ENCODE data around the gene RTRAF. TPM values are rescaled to one million over a fixed set of nuclear protein-coding genes. Genes with fewer than 3 reads are reported as not detected.

Gene RTRAF
- total RNA-seq, 1 experiment from 2014 or later, result 350 TPM

GRCh38 chr14:52023518-52023917, 34.2 kb downstream of the RTRAF start:
- no peak overlapping the region for H2BK20ac ChIP-seq (ENCODE audit: low read depth, low read length, poor library complexity, severe bottlenecking)
- H2BK12ac ChIP-seq (ENCODE audit: insufficient read length, low read depth, low read length), result no peak overlapping the region
- no peak overlapping the region for H3K56ac ChIP-seq (ENCODE audit: insufficient read length, low read depth, low read length)
- H2AFZ ChIP-seq (ENCODE audit: low read length), result no peak overlapping the region
- H2AK5ac ChIP-seq (ENCODE audit: insufficient read length, low read length), result no peak overlapping the region
- H3K4ac ChIP-seq (ENCODE audit: low read depth, low read length), result no peak overlapping the region
- H2BK15ac ChIP-seq (ENCODE audit: low read depth, low read length), result no peak overlapping the region
- H4K5ac ChIP-seq (ENCODE audit: insufficient read length, low read depth, low read length), result no peak overlapping the region
- H2BK5ac ChIP-seq (ENCODE audit: insufficient read length, low read length), result no peak overlapping the region
- WGBS (ENCODE audit: extremely low coverage, insufficient read length, low lambda C conversion rate), result no CpG with 5 or more reads among the region's 1 CpG
- DNase-seq, result no peak
- no peaks in the 10 kb centered on the region for H4K20me1 ChIP-seq (ENCODE audit: control insufficient read depth, insufficient read depth, insufficient read length)
- H3K9ac ChIP-seq (ENCODE audit: extremely low read depth, insufficient read length, low read length), result no peak overlapping the region
- peaks cover 7% of the 10 kb centered on the region; the same call in 1 of the 2 replicates for H3K4me1 ChIP-seq (ENCODE audit: insufficient read depth, low read length)
- H3K18ac ChIP-seq (ENCODE audit: insufficient read length, low read depth, low read length), result no peak overlapping the region
- Mint-ChIP-seq H3K4me1 (peaks cover 25 to 26% of the 10 kb centered on the region in 2 experiments), H3K27ac (no peak overlapping the region; a peak in 2 of 7 replicates), H3K4me3 (no peak overlapping the region), H3K9me3 (peaks cover 0 to 3% of the 10 kb centered on the region in 2 experiments; a peak in 1 of 5 replicates), H3K27me3 (ENCODE audit: low read depth) (no peaks in the 10 kb centered on the region), H3K36me3 (ENCODE audit: insufficient read depth in 1 of 3, low read depth in 3 of 3) (peaks cover 0 to 2% (median 0%) of the 10 kb centered on the region in 3 experiments; a peak in 3 of 7 replicates)
- H3K79me2 ChIP-seq (ENCODE audit: insufficient read depth, low read length), result no peaks in the 10 kb centered on the region
- no peak overlapping the region for H3K14ac ChIP-seq (ENCODE audit: insufficient read depth, low read length)
- no peak overlapping the region for H4K91ac ChIP-seq (ENCODE audit: insufficient read length, low read depth, low read length)
- no peak overlapping the region for H4K8ac ChIP-seq (replicated peaks; ENCODE audit: insufficient read length, low read depth, low read length)
- no peak overlapping the region for H3K23ac ChIP-seq (ENCODE audit: insufficient read length, low read depth, low read length)
- H2BK120ac ChIP-seq (ENCODE audit: low read depth, low read length, poor library complexity, severe bottlenecking), result no peak overlapping the region
- H3T11ph ChIP-seq (ENCODE audit: low read length), result no peak overlapping the region
- no peaks in the 10 kb centered on the region for H3K9me3 ChIP-seq (ENCODE audit: control insufficient read depth, low read depth, low read length)
- no peaks in the 10 kb centered on the region for H3K79me1 ChIP-seq (ENCODE audit: insufficient read depth, low read depth, low read length, poor library complexity, severe bottlenecking)
- H3K23me2 ChIP-seq (ENCODE audit: insufficient read length, low read depth, low read length, poor library complexity, severe bottlenecking), result no peaks in the 10 kb centered on the region
- TF ChIP-seq, protein P1, sequence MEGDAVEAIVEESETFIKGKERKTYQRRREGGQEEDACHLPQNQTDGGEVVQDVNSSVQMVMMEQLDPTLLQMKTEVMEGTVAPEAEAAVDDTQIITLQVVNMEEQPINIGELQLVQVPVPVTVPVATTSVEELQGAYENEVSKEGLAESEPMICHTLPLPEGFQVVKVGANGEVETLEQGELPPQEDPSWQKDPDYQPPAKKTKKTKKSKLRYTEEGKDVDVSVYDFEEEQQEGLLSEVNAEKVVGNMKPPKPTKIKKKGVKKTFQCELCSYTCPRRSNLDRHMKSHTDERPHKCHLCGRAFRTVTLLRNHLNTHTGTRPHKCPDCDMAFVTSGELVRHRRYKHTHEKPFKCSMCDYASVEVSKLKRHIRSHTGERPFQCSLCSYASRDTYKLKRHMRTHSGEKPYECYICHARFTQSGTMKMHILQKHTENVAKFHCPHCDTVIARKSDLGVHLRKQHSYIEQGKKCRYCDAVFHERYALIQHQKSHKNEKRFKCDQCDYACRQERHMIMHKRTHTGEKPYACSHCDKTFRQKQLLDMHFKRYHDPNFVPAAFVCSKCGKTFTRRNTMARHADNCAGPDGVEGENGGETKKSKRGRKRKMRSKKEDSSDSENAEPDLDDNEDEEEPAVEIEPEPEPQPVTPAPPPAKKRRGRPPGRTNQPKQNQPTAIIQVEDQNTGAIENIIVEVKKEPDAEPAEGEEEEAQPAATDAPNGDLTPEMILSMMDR (conservative IDR thresholded peaks at IDR 0.05), result no peak
- H3K4me2 ChIP-seq (ENCODE audit: insufficient read depth, insufficient read length, low read length), result no peak overlapping the region
- no peak overlapping the region for H3K27ac ChIP-seq (ENCODE audit: insufficient read length, low read depth, low read length)
- no peaks in the 10 kb centered on the region for H3K27me3 ChIP-seq (ENCODE audit: insufficient read depth, low read length)
